Fibroblast of skin of left quadriceps (primary cell): Measurements from ENCODE around the gene MTX1.
A peak's percentile ranks its signal among the peaks of the same experiment; 100 is the strongest.
"Not testable (repeated sequence)": the region's sequence is repeated elsewhere in the genome, so short reads cannot be mapped to it uniquely, and the experiment has no call there.

Experiments
- DNase-seq, 2 experiments: peaks; one replicate each; pipeline ENCODE4 v3.0.0-alpha.2; 2013; ENCODE audit warnings: low read depth in 2 of 2

The MTX1 gene

GRCh38 chr1:155207806-155208540, 522 bp upstream of the MTX1 start, which contains the start of gene THBS3:
TSS of gene THBS3 (minus strand) at chr1:155207897. CDS start at chr1:155207876, 21 bp downstream.
- DNase-seq: no peak

DNA sequence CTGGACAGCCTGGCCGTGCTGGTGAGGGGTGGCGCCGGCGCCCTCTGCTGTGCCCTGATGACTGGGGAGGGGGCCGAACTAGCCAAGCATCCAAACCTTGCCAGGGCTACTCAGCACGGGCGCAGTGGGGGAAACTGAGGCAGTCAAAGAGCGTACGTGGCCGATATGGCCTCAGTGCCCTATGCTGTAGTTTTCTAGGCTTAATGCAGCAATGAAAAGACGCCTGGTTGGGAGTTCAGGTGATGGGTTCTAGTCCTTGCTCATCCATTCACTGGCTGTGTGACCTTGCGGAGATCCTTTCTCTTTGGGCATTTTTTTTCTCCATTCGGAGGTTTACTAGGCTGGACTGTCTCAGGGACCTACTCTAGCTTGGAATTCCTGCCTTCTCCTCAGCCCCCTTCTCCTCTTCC, 822 bp downstream of the MTX1 start:
- DNase-seq: no peak

DNA sequence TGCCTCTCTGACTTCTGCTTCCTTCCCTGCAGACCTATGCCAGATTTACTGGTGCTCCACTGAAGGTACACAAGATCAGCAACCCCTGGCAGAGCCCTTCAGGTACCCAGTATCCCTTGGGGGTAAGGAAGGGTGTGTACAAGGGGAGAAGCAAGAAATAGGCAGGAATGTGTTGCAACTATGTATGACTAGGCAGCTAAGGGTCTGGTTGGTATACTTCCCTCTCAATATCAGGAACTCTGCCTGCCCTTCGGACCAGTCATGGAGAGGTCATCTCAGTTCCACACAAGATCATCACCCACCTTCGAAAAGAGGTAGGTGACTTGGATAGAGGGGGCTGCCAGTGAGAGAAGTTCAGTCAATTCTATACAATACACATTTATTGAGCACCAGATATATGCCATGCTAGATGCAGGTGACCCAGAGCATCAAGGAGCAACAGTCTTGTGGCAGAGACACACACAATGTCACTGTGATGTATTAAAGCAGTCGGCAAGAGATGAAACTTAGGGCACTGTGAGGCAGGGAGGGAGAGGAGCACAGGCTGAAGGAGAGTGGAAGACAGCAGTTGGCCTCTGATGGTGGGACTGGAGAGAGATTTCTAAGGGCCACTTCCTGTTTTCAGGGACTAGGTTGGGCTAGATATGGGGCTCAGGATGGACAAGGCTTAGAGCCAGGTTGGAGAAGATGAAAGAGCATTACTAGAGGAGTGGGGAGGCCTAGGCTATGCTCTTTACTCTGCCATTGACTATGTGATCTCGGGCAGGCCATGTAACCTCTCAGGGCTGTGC, 2.0 kb downstream of the MTX1 start:
- DNase-seq: no peak

- not testable (repeated sequence) for DNase-seq
Observed at GRCh38 chr1:155211381-155212050, 3.0 kb downstream of the MTX1 start.

GRCh38 chr1:155212051-155212440, 3.6 kb downstream of the MTX1 start:
- not testable (repeated sequence) for DNase-seq

DNA sequence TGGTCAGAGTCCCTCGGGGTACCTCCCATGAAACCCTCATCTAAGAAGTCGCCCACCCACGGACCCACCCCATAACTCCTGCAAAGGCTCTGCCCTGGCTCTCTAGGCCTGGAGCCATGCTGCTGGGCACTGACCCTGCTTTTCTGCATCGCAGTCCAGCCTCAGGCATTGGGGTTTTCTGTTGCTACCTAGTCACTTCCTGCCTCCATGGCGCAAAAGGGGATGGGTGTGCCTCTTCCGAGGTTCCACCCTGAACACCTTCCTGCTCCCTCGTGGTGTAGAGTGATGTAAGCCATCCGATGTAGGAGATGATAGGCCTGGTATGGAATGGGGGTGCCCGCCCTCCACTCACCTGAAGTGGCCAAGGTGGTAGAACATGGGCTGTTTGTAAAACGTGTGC, 6.2 kb downstream of the MTX1 start:
- DNase-seq: not testable (repeated sequence)

DNA sequence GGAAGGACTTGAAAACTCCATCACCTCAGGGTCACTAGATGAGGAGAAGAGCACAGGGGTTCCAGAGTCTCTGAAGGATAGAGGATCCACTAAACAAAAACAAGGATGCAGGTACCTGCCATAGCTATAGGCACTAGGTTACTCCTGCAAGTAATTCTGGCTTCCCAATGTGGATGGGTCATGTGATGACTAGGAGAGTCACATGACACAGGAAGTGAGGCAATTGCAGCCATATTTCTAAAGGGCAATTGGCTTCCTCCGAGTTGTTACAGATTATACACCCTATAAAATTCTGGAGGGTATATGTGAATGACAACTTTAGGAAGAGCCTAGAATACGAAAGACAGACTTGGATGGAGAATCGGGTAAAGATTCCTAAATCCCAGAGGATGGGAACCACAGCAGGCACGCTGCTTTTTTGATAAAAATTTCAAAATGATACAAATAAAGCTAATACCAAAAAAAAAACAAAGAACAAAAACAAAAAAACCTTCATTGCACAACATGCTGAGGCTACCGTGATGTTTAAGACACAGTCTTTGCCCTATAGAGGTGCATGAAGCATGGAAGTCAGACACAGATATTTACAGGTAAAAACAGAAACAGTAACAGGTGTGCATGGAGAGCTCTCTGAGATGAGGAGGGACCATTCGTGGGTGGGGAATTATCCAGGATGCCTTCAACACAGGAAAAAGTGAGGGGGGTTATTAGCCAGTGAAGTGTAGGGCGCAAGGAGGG, 10.5 kb downstream of the MTX1 start:
- DNase-seq: no peak

GRCh38 chr1:155219592-155220031, 11.1 kb downstream of the MTX1 start:
- no peak for DNase-seq

GRCh38 chr1:155220211-155220965, 11.9 kb downstream of the MTX1 start:
- DNase-seq: not testable (repeated sequence)

DNA sequence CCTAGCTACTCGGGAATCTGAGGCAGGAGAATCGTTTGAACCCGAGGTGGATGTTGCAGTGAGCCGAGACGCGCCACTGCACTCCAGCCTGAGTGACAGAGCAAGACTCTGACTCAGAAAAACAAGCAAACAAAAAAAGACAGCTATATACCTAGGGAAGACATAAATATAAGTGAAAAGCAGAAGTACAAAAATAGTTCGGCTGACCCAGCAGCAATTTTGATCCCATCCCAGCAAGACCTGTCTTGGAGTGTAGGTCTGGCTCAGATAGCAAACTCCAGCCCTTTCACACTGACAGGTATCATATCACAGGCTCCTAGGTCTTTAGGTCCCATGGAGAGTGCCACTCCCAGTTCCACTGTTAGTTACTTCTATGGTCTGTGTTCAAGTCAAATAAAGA, 14.6 kb downstream of the MTX1 start:
- no peak for DNase-seq

DNA sequence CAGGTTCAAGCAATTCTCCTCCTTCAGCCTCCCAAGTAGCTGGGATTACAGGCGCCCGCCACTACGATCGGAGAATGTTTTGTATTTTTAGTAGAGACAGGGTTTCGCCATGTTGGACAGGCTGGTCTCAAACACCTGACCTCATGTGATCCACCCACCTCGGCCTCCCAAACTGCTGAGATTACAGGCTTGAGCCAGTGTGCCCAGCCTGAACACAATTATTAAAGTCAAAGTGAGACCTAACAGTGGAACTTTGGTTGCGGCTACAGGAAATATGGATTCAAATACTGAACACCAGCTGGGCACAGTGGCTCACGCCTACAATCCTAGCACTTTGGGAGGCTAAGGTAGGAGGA, 16.9 kb downstream of the MTX1 start:
- DNase-seq: not testable (repeated sequence)

- DNase-seq: peak; percentile 65 to 66
Observed at GRCh38 chr1:155226188-155226909, 17.9 kb downstream of the MTX1 start.

- no peak for DNase-seq
Observed at GRCh38 chr1:155226910-155227260, 18.4 kb downstream of the MTX1 start.

DNA sequence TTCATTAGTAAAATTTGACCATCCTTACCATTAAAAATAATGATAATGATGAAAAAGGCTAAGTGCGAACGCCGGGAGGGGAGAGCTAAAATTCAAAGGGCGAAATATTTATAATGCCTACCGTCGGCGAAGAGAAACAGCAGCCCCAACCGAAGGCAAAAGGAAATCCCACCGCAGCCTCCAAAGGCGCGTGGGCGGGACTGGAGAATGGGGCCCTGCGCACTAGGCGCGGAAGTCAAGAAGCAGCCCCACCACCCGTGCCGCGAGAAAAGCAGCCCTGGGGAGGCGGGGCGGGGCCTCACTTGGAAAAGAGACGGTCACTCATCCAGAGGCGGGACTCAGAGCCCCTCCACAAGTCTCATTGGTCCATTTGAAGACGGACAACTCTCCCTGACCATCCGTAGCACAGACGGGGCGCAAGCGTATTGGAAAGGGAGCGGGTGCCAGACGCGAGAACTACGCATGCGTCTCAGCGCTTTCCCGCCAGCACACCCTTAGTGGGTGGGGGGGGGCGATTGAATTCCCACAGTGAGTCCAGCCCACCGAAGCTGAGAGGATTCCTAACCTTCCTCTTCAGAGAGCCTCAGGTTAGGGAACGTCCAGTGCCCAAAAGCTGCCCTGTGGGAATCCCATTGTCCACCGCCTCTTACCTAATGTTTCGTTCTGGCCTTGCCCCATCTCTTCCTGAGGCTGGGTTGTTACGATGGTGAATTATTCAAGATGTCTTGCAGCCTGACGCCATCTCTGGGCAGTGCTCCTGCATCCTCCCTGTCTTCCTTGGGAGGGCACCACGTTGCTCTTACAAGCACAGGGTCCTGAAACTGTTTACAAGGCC, 19.0 kb downstream of the MTX1 start:
- DNase-seq: peak; percentile 99

DNA sequence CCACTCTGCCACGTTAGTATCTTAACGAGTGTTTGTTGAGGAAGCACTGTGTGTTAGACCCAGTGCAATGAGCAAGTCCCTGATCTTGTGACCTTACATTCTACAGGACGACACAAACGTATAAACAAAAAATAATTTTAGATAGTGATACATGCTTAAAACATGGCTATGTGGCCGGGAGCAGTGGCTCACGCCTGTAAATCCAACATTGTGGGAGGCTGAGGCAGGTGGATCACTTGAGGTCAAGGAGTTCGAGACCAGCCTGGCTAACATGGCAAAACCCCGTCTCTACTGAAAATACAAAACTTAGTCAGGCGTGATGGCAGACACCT, 19.6 kb downstream of the MTX1 start:
- DNase-seq: no peak

GRCh38 chr1:155231302-155231701, 22.8 kb downstream of the MTX1 start:
- DNase-seq: not testable (repeated sequence)

DNA sequence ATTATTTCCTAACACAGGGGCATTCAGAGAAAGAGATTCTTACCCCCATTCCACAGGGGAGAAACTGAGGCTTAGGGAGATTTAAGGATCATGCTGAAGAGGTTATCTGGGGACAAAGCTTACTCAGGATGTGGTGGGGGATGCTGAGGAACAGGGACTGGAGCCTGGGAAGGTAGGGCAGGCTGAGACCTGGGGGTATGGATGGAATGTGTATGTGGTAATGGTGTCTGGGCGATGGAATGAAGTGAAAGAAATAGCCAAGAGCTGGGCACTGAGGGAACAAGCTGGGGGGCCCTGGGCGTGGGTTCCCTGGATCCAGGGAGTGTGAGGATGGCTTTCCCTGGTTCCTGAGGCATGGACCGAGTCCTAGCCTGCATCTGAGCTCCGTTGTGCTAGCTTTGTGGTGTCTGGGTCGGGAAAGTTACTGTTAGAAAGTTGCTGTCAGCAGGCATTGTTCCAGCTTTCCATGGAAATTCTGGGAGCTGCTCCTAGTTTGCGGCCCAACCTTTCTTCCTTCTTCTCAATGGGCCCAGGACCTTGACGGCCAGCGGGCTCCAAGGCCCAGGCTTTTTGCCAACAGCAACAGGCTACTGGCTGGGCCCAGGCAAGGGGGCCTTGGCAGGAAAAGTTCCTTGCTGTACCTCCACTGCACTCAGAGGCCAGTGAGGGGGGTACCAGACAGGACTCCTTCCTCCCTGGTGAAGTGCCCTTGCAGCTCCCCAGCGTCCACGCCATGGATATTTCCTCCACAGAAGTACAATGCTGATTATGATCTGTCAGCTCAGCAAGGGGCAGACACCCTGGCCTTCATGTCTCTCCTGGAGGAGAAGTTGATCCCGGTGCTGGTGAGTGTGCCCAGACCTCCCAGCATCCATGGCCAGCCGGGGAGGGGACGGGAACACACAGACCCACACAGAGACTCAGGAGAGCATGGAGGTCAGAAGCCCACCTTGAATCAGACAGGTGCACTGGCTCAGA, 23.8 kb downstream of the MTX1 start:
- DNase-seq: not testable (repeated sequence)

- not testable (repeated sequence) for DNase-seq
Observed at GRCh38 chr1:155233502-155233901, 25.0 kb downstream of the MTX1 start.
